Thyroid gland (tissue), 4 donors: Measurements from ENCODE around the gene CSMD2. TPM values are rescaled to one million over a fixed set of nuclear protein-coding genes. Genes with fewer than 3 reads are reported as not detected.

Experiments
- DNase-seq, 2 donors: peaks; one replicate each; pipeline ENCODE4 v3.0.0-alpha.2; 2019
- H3K27ac ChIP-seq, 3 donors: fragments of 200-600 bp; sonication (generic); 1 replicate in 2 of 3; 2 replicates in 1 of 3; pipeline ENCODE4 v1.5.1; 2016 to 2019; ENCODE audit warnings: mild to moderate bottlenecking in 1 of 3, moderate library complexity in 1 of 3
- H3K27me3 ChIP-seq: fragments of 200-600 bp; sonication (generic); one replicate; pipeline ENCODE4 v1.5.1; 2019
- H3K36me3 ChIP-seq, 2 donors: fragments of 200-600 bp; sonication (generic); one replicate each; pipeline ENCODE4 v1.5.1; 2016 to 2019
- H3K4me1 ChIP-seq, 2 donors: fragments of 200-600 bp; sonication (generic); one replicate each; pipeline ENCODE4 v1.5.1; 2017 to 2019
- H3K4me3 ChIP-seq, 3 donors: fragments of 200-600 bp; sonication (generic); replicated peaks in 1 of 3; 1 replicate in 2 of 3; 2 replicates in 1 of 3; pipeline ENCODE4 v1.5.1; 2016; ENCODE audit warnings: mild to moderate bottlenecking in 1 of 3
- H3K9me3 ChIP-seq: fragments of 200-600 bp; sonication (generic); one replicate; pipeline ENCODE4 v1.5.1; 2017
- CTCF ChIP-seq, 6 experiments: fragments of 200-600 bp in 3 of 6; fragments of 450-650 bp in 3 of 6; sonication (generic) in 3 of 6; IDR thresholded peaks; one replicate each; pipeline ENCODE4 v1.5.1; 2016 to 2019; ENCODE audit warnings: antibody characterized with exemption in 6 of 6, mild to moderate bottlenecking in 2 of 6, inconsistent platforms in 1 of 6, moderate library complexity in 1 of 6
- POLR2A ChIP-seq, 2 donors: fragments of 450-650 bp; IDR thresholded peaks; one replicate each; pipeline ENCODE4 v1.6.1; 2017; ENCODE audit warnings: antibody characterized with exemption in 2 of 2, mild to moderate bottlenecking in 2 of 2, moderate library complexity in 1 of 2
- WGBS, 2 donors: methylation state at CpG; one replicate each; pipeline ENCODE4 v1.1.5; 2017; 5-methylcytosine and 5-hydroxymethylcytosine counted together
- intact Hi-C: fragments of 100-400 bp; cut with DNase I; formaldehyde crosslinking; loops from one replicate; pipeline ENCODE4 v1.15.1; 2023
- total RNA-seq, 4 donors: library from RNA; depleted of rRNA; stranded (reverse); fragments of >200 nt; gene quantifications; one replicate each; pipeline ENCODE4 v1.2.3, GENCODE V29; 2016

The CSMD2 gene
- total RNA-seq, 4 donors from 2014 or later: 0.10 to 0.45 (median 0.13) TPM; not detected in 1

DNA sequence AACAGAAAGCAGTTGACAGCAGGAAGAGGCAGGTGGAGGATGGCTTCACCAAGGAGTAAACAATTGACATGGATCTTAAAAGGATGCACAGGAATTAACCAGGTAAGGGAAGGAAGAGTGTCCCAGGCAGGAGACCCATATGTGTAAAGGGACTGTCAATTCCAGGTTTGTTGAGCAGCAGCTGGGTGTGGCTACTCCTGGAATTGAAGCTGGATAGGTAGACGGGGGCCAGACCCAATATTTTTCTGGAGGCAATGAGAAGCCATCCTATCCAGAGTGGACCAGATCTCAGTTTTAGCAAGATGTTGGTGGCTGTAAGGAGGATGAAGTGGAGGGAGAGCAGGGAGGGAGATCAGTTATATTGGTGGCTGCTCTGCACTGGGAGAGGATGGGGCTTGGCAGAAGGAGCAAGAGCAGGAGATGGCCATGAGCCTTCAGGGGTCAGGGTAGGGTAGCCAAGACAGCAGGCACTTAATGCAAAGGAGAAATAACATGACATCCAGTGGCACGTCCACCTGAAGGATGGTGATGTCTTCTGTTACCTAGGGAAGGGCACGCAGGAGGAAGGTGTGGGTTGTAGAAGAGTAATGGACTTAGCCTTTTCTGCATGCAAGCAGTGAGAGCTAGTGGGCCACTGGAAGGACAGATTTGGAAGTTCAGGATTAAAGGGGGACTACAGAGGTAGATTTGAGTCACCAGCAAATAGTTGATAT, 447.9 kb downstream of the CSMD2 start:
- H3K4me1 ChIP-seq: no peaks in the 10 kb centered on the region
- no peak overlapping the region for H3K4me3 ChIP-seq
- no peaks in the 10 kb centered on the region for H3K9me3 ChIP-seq
- no peaks in the 10 kb centered on the region for H3K27me3 ChIP-seq
- no peak for DNase-seq
- TF ChIP-seq POLR2A (IDR thresholded peaks at IDR 0.05): no peak
- TF ChIP-seq CTCF (IDR thresholded peaks at IDR 0.05): no peak
- H3K27ac ChIP-seq: no peak overlapping the region
- intact Hi-C loops: no loop called here
- no peaks in the 10 kb centered on the region for H3K36me3 ChIP-seq
- 81 to 83% methylated on average over 3 of the region's 3 CpGs for WGBS, 2 donors

DNA sequence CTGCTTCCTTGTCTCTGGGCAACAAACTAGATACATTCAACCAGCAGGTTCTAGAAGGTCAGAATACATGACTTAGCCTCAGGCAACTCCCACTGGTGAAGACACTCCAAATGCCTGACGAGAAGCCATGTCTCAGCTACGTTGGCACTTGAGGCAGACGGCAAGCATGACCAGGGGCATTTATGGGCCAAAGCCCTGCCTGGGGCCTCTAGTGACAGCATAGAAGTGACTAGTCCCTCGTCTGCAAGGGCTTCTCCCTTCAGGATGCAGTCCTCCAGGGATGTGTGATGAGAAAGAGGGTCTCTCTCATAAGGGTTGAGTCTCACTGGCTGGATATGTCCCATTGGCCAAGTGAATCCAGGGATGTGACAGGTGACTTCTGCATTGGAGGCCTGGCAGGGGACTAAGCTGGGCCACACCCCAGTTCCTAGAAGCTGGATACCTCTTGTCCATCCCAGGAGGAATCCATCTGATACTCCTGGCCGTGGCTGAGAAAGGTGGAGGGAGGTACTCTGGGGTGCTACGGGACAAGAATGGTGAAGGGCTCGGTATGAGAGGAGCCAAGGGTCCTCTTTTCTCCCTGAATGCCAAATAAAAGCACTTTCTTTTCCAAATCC, 449.7 kb downstream of the CSMD2 start:
- no peaks in the 10 kb centered on the region for H3K36me3 ChIP-seq
- no peak overlapping the region for H3K27ac ChIP-seq
- no peaks in the 10 kb centered on the region for H3K27me3 ChIP-seq
- H3K4me1 ChIP-seq: no peaks in the 10 kb centered on the region
- 62 to 80% methylated on average over 3 to 7 of the region's 7 CpGs for WGBS, 2 donors
- intact Hi-C loops: no loop called here
- no peak overlapping the region for H3K4me3 ChIP-seq
- H3K9me3 ChIP-seq: no peaks in the 10 kb centered on the region
- TF ChIP-seq CTCF (IDR thresholded peaks at IDR 0.05) (no peak), POLR2A (IDR thresholded peaks at IDR 0.05) (no peak)
- no peak for DNase-seq

DNA sequence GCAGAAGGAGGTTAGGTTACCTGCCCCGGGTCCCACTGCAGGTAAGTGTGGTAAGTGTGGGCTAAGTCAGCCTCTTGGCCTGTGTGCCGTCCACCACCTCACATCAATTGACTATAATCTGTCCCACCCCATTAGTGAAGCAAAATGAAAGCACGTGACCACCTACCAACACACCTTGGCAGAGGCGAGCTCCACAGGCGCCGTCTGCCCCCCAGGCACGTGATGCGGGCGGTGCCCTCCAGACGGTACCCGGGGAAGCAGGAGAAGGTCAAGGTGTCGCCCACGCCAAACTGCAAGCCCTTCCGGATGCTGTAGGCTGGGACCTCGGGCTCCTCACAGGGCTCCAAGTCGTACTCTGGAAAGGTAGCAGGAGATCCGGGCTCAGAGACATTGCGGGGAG, 450.6 kb downstream of the CSMD2 start:
- no peak for DNase-seq
- no peak for TF ChIP-seq CTCF (IDR thresholded peaks at IDR 0.05)
- no peak for TF ChIP-seq POLR2A (IDR thresholded peaks at IDR 0.05)
- no peaks in the 10 kb centered on the region for H3K27me3 ChIP-seq
- intact Hi-C loops: no loop called here
- no peaks in the 10 kb centered on the region for H3K36me3 ChIP-seq
- WGBS, 2 donors: 92 to 94% methylated on average over 17 to 18 of the region's 18 CpGs
- no peak overlapping the region for H3K4me3 ChIP-seq
- no peaks in the 10 kb centered on the region for H3K9me3 ChIP-seq
- H3K27ac ChIP-seq: no peak overlapping the region
- H3K4me1 ChIP-seq: no peaks in the 10 kb centered on the region

DNA sequence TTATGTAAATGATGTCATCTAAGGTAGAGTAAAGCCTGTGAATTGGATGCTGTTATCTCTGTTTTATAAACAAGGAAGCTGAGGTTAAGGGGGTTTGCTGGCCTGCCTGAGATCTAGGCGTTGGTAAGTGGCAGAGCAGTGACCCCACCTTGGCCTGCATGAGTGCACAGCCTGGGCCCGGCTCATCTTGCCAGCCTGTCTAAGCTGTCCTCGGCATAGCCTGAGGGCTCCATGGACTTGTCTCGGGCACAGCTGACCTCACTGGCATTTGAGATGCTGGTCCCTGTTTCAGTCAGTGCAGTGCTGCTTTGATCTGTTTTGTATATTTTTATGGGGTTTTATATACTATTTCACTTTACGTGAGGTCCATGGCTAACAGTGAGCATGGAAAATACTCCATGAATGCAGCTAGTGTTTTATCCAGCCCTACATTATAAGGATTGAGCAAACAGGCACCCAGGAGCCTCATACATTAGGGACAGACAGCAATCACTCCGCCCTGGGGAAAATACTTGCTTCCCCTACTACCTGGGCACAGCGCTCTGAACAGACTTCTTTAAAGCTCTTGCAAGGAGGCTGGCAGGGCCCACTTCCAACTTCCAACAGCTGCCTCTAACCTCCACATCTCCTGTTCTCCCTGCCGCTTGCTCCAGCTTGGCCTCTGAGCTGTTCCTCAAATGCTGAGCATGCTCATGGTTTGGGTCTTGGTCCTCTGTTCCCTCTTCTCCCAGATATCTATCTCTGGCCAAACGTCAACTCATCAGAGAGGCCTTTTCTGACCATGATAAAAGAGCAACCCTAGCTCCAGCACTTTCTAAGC, 451.8 kb downstream of the CSMD2 start:
- no peaks in the 10 kb centered on the region for H3K9me3 ChIP-seq

More for the DNA sequence above, 451.8 kb downstream of the CSMD2 start:
- H3K4me3 ChIP-seq: no peak overlapping the region
- no peaks in the 10 kb centered on the region for H3K36me3 ChIP-seq
- TF ChIP-seq CTCF (IDR thresholded peaks at IDR 0.05): no peak
- TF ChIP-seq POLR2A (IDR thresholded peaks at IDR 0.05): no peak
- no peak overlapping the region for H3K27ac ChIP-seq
- WGBS, 2 donors: 76 to 77% methylated on average over 9 of the region's 9 CpGs
- H3K4me1 ChIP-seq: no peaks in the 10 kb centered on the region
- DNase-seq: no peak
- intact Hi-C loops: no loop called here
- no peaks in the 10 kb centered on the region for H3K27me3 ChIP-seq
